H1 (cell line): Measurements from ENCODE around the gene RSPH9. TPM values are rescaled to one million over a fixed set of nuclear protein-coding genes. Genes with fewer than 3 reads are reported as not detected.

ENCODE experiments used
- CBX8 ChIP-seq: fragments of 300-800, 300-1000 bp; sonication (generic); IDR thresholded peaks from 2 replicates; pipeline ENCODE4 v1.7.1; 2016; ENCODE audit warnings: low read depth, low read length, borderline replicate concordance
- CHD1 ChIP-seq: IDR thresholded peaks from 2 replicates; pipeline ENCODE4 v1.6.1; 2012; ENCODE audit warnings: low read depth, low read length, improper control_type of control experiment
- CTCF ChIP-seq, 3 experiments: IDR thresholded peaks; 1 replicate in 2 of 3; 2 replicates in 1 of 3; pipeline versions ENCODE4 v1.5.1 to v1.6.1; 2011; ENCODE audit warnings: low read length in 3 of 3, mild to moderate bottlenecking in 3 of 3, inconsistent platforms in 2 of 3, low read depth in 1 of 3, moderate library complexity in 1 of 3; ENCODE audit not compliant: insufficient read depth in 1 of 3; ENCODE audit errors: control extremely low read depth in 1 of 3
- KDM1A ChIP-seq: fragments of 200-600, 300-600 bp; sonication (generic); IDR thresholded peaks from 2 replicates; pipeline ENCODE4 v1.7.1; 2016; ENCODE audit warnings: mild to moderate bottlenecking, low read length, borderline replicate concordance
- RXRA ChIP-seq: IDR thresholded peaks from 2 replicates; pipeline ENCODE4 v1.6.1; 2011; ENCODE audit warnings: low read depth, mild to moderate bottlenecking, low read length, moderate library complexity; ENCODE audit not compliant: insufficient read depth
- TAF7 ChIP-seq: optimal IDR thresholded peaks from 2 replicates; pipeline ENCODE3; 2011; ENCODE audit warnings: low read depth, mild to moderate bottlenecking, inconsistent platforms, low read length, moderate library complexity, borderline replicate concordance
- polyA plus RNA-seq, 7 experiments: library from polyadenylated mRNA; depleted of rRNA in 3 of 7; stranded (reverse) in 5 of 7; unstranded in 2 of 7; fragments of >200 nt in 5 of 7; fragments of 200-250 nt in 2 of 7; gene quantifications; 1 replicate in 5 of 7; 2 replicates in 1 of 7; 4 replicates in 1 of 7; pipeline versions ENCODE4 v1.2.1 to v1.2.3, GENCODE V29; 2011 to 2013; ENCODE audit warnings: missing spikeins in 2 of 7, mixed read lengths in 2 of 7
- total RNA-seq: library from RNA; stranded (reverse); fragmentation: NEBNext Ultra II Directional; extraction: Animal tissue kit (Norgen Biotek cat#: 25700); gene quantifications from 2 replicates; pipeline ENCODE4 v1.2.1, GENCODE V29; 2021

RSPH9 gene
- total and polyA plus RNA-seq, 2 of the 8 experiments (the other 6 are each of a cell fraction or from before 2014, with no cell fraction given) = 0.15 to 0.23 TPM

- no peak for TF ChIP-seq CTCF (IDR thresholded peaks at IDR 0.05; ENCODE audit: control extremely low read depth in 1 of 3, insufficient read depth in 1 of 3, low read depth in 1 of 3, low read length in 3 of 3)
- TF ChIP-seq KDM1A = no peak
- TF ChIP-seq RXRA = no peak
- TF ChIP-seq CHD1 = no peak
- no peak for TF ChIP-seq TAF7
- TF ChIP-seq CBX8 = no peak
These were observed 38.8 kb upstream of the RSPH9 start (continued) for GRCh38 chr6:43606019-43606418.
